Esophagus squamous epithelium (tissue), 5 donors: ENCODE measurements around the gene NEU4. TPM values are rescaled to one million over a fixed set of nuclear protein-coding genes. Genes with fewer than 3 reads are reported as not detected.
"Not testable (repeated sequence)": the region's sequence is repeated elsewhere in the genome, so short reads cannot be mapped to it uniquely, and the experiment has no call there.

Experiments used
- DNase-seq: peaks from one replicate; lab custom pipeline; 2025; lab: John Stamatoyannopoulos, UW
- H3K27ac ChIP-seq, 4 donors: fragments of 200-600 bp; sonication (generic); one replicate each; pipeline ENCODE4 v1.5.1; 2016 to 2019; ENCODE audit warnings: mild to moderate bottlenecking in 1 of 4
- H3K27me3 ChIP-seq, 4 donors: fragments of 200-600 bp; sonication (generic); 1 replicate in 3 of 4; 2 replicates in 1 of 4; pipeline versions ENCODE4 v1.5.1 to v1.6.0; 2017 to 2021; ENCODE audit warnings: antibody characterized with exemption in 1 of 4
- H3K36me3 ChIP-seq, 3 donors: fragments of 200-600 bp; sonication (generic); one replicate each; pipeline ENCODE4 v1.5.1; 2016 to 2019
- H3K4me1 ChIP-seq, 3 donors: fragments of 200-600 bp; sonication (generic); one replicate each; pipeline ENCODE4 v1.5.1; 2017 to 2019
- H3K4me3 ChIP-seq, 4 donors: fragments of 200-600 bp; sonication (generic); 1 replicate in 3 of 4; 2 replicates in 1 of 4; pipeline ENCODE4 v1.5.1; 2016 to 2019; ENCODE audit warnings: mild to moderate bottlenecking in 2 of 4, moderate library complexity in 1 of 4
- H3K9me3 ChIP-seq, 3 donors: fragments of 200-600 bp; sonication (generic); one replicate each; pipeline ENCODE4 v1.5.1; 2016 to 2019
- CTCF ChIP-seq, 6 experiments: fragments of 450-650 bp in 4 of 6; fragments of 200-600 bp in 2 of 6; sonication (generic) in 2 of 6; IDR thresholded peaks; one replicate each; pipeline ENCODE4 v1.5.1; 2016 to 2019; ENCODE audit warnings: antibody characterized with exemption in 6 of 6, mild to moderate bottlenecking in 4 of 6, moderate library complexity in 4 of 6
- POLR2A ChIP-seq, 4 donors: fragments of 450-650 bp; IDR thresholded peaks; one replicate each; pipeline ENCODE4 v1.6.1; 2017; ENCODE audit warnings: antibody characterized with exemption in 4 of 4, mild to moderate bottlenecking in 4 of 4, moderate library complexity in 3 of 4
- WGBS, 2 donors: methylation state at CpG; one replicate each; pipeline ENCODE4 v1.1.5; 2018; 5-methylcytosine and 5-hydroxymethylcytosine counted together
- intact Hi-C: fragments of 100-400 bp; cut with DNase I; formaldehyde crosslinking; loops from one replicate; pipeline ENCODE4 v1.15.0; 2022
- total RNA-seq, 4 donors: library from RNA; depleted of rRNA; stranded (reverse); fragments of >200 nt; gene quantifications; one replicate each; pipeline ENCODE4 v1.1.0, GENCODE V29; 2016
- donor health status: DM: yes; HTN: yes; CAD: no.

Gene NEU4
- total RNA-seq, 4 donors from 2014 or later = not detected

- DNase-seq = no peak
Observed at GRCh38 chr2:241797441-241798080, 11.4 kb upstream of the NEU4 start.

GRCh38 chr2:241798081-241798630, 10.8 kb upstream of the NEU4 start:
- no peak for DNase-seq
- no peak overlapping the region for H3K27ac ChIP-seq
- 78 to 82% methylated on average over 9 of the region's 14 CpGs for WGBS, 2 donors

More at GRCh38 chr2:241797441-241798080, 11.4 kb upstream of the NEU4 start:
- WGBS, 2 donors = 49 to 81% methylated on average over 2 to 9 of the region's 19 CpGs
- Histone ChIP-seq H3K4me1 (no peaks in the 10 kb centered on the region), H3K27me3 (peaks cover 0 to 25% (median 0%) of the 10 kb centered on the region in 4 donors), H3K27ac (no peak overlapping the region), H3K4me3 (no peak overlapping the region), H3K36me3 (no peaks in the 10 kb centered on the region), H3K9me3 (no peaks in the 10 kb centered on the region)
- intact Hi-C loops = no loop called here
- TF ChIP-seq POLR2A (IDR thresholded peaks at IDR 0.05) (no peak), CTCF (IDR thresholded peaks at IDR 0.05) (no peak)

GRCh38 chr2:241798631-241799521, 10.1 kb upstream of the NEU4 start:
- intact Hi-C loops = no loop called here
- WGBS, 2 donors = 88 to 91% methylated on average over 5 to 6 of the region's 21 CpGs
- DNase-seq = no peak
- H3K4me3 ChIP-seq = no peak overlapping the region
- TF ChIP-seq POLR2A (IDR thresholded peaks at IDR 0.05) (no peak), CTCF (IDR thresholded peaks at IDR 0.05) (no peak)
- H3K27me3 ChIP-seq = peaks cover 0 to 38% (median 1%) of the 10 kb centered on the region in 4 donors
- H3K9me3 ChIP-seq = no peaks in the 10 kb centered on the region
- H3K36me3 ChIP-seq = no peaks in the 10 kb centered on the region
- H3K4me1 ChIP-seq = peaks cover 6 to 12% (median 10%) of the 10 kb centered on the region in 3 donors
- H3K27ac ChIP-seq = no peak overlapping the region

More at GRCh38 chr2:241798081-241798630, 10.8 kb upstream of the NEU4 start:
- peaks cover 0 to 31% (median 1%) of the 10 kb centered on the region in 4 donors for H3K27me3 ChIP-seq
- H3K4me1 ChIP-seq = peaks cover 2 to 4% (median 2%) of the 10 kb centered on the region in 3 donors
- no peak overlapping the region for H3K4me3 ChIP-seq
- no peaks in the 10 kb centered on the region for H3K9me3 ChIP-seq
- no peak for TF ChIP-seq POLR2A (IDR thresholded peaks at IDR 0.05)
- no peak for TF ChIP-seq CTCF (IDR thresholded peaks at IDR 0.05)
- intact Hi-C loops = no loop called here
- no peaks in the 10 kb centered on the region for H3K36me3 ChIP-seq

GRCh38 chr2:241799522-241800197, 9.3 kb upstream of the NEU4 start:
- TF ChIP-seq POLR2A (IDR thresholded peaks at IDR 0.05) (no peak), CTCF (IDR thresholded peaks at IDR 0.05) (no peak)
- intact Hi-C loops = no loop called here
- no peaks in the 10 kb centered on the region for H3K9me3 ChIP-seq
- H3K27ac ChIP-seq = no peak overlapping the region
- H3K27me3 ChIP-seq = peaks cover 4 to 46% (median 6%) of the 10 kb centered on the region in 4 donors
- no peak overlapping the region for H3K4me3 ChIP-seq
- DNase-seq = no peak
- no peaks in the 10 kb centered on the region for H3K36me3 ChIP-seq
- WGBS, 2 donors = 90 to 93% methylated on average over 3 to 7 of the region's 10 CpGs
- peaks cover 14 to 20% (median 17%) of the 10 kb centered on the region in 3 donors for H3K4me1 ChIP-seq

GRCh38 chr2:241800198-241800903, 8.6 kb upstream of the NEU4 start:
- H3K27ac ChIP-seq, intact Hi-C loops, H3K9me3 ChIP-seq, H3K36me3 ChIP-seq, DNase-seq, H3K4me3 ChIP-seq: not testable (repeated sequence)
- H3K4me1 ChIP-seq = peaks cover 16 to 23% (median 20%) of the 10 kb centered on the region in 3 donors
- peaks cover 6 to 49% (median 8%) of the 10 kb centered on the region in 4 donors for H3K27me3 ChIP-seq
- 72 to 82% methylated on average over 18 to 31 of the region's 35 CpGs for WGBS, 2 donors
